Activated effector memory CD4-positive, alpha-beta T cell treated with Interleukin-2 at 50 U/mL for 16 hours (primary cell): Measurements from ENCODE around the gene GAL3ST2.
"Not testable (repeated sequence)": the region's sequence is repeated elsewhere in the genome, so short reads cannot be mapped to it uniquely, and the experiment has no call there.

Experiments
- DNase-seq: peaks from one replicate; pipeline ENCODE4 v3.0.0-alpha.2; 2020

GAL3ST2 gene

GRCh38 chr2:241769819-241770184 lies 6.8 kb upstream of the GAL3ST2 start:
- DNase-seq, result no peak

GRCh38 chr2:241770185-241770935 lies 6.3 kb upstream of the GAL3ST2 start:
- no peak for DNase-seq

- no peak for DNase-seq
Observed at GRCh38 chr2:241770936-241771285, 5.7 kb upstream of the GAL3ST2 start.

- DNase-seq, result no peak
Observed at GRCh38 chr2:241771286-241772062, 5.1 kb upstream of the GAL3ST2 start.

GRCh38 chr2:241772063-241772499 lies 4.5 kb upstream of the GAL3ST2 start:
- no peak for DNase-seq

- no peak for DNase-seq
Observed at GRCh38 chr2:241773511-241774418, 2.9 kb upstream of the GAL3ST2 start.

GRCh38 chr2:241774419-241775222 lies 2.0 kb upstream of the GAL3ST2 start:
- DNase-seq, result no peak

GRCh38 chr2:241775223-241776177 lies 1.1 kb upstream of the GAL3ST2 start:
- no peak for DNase-seq

- DNase-seq, result no peak
Observed at GRCh38 chr2:241777170-241777685, 606 bp downstream of the GAL3ST2 start.

- DNase-seq, result no peak
Observed at GRCh38 chr2:241777686-241778627, 1.3 kb downstream of the GAL3ST2 start.

- DNase-seq, result no peak
Observed at GRCh38 chr2:241780939-241781569, 4.4 kb downstream of the GAL3ST2 start.

GRCh38 chr2:241782053-241782452 lies 5.4 kb downstream of the GAL3ST2 start:
- not testable (repeated sequence) for DNase-seq

GRCh38 chr2:241788135-241788534 lies 11.5 kb downstream of the GAL3ST2 start:
- no peak for DNase-seq

- DNase-seq, result no peak
Observed at GRCh38 chr2:241788572-241788971, 11.9 kb downstream of the GAL3ST2 start.

GRCh38 chr2:241791385-241791784 lies 14.8 kb downstream of the GAL3ST2 start:
- not testable (repeated sequence) for DNase-seq

- no peak for DNase-seq
Observed at GRCh38 chr2:241793385-241793784, 16.8 kb downstream of the GAL3ST2 start.

- DNase-seq, result no peak
Observed at GRCh38 chr2:241794250-241794823, 17.7 kb downstream of the GAL3ST2 start.

- DNase-seq, result no peak
Observed at GRCh38 chr2:241795021-241795999, 18.7 kb downstream of the GAL3ST2 start.
